Measurements from ENCODE around the gene ZNF627.
"Not testable (repeated sequence)": the region's sequence is repeated elsewhere in the genome, so short reads cannot be mapped to it uniquely, and the experiment has no call there.

The ZNF627 gene

DNA sequence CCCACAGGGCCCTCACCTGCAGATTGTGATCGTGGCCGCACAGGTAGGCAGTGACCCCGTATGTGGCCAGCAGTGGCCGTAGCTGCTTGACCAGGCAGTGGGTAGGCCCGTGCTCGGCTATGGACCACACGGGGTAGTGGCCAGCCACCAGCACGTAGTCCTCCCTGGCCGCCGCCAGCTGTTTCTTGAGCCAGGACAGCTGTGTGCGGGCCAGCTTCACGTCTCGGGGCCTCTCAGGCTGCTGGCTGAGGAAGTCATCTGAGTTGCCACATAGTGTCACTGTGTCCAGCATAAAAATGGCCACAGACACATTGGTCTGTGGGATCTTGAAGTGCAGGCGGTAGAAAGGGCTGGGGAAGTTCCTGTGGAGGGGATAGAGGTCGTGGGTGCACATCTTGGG lies 21.1 kb upstream of the ZNF627 start:
- DNase-seq, result no peak

DNA sequence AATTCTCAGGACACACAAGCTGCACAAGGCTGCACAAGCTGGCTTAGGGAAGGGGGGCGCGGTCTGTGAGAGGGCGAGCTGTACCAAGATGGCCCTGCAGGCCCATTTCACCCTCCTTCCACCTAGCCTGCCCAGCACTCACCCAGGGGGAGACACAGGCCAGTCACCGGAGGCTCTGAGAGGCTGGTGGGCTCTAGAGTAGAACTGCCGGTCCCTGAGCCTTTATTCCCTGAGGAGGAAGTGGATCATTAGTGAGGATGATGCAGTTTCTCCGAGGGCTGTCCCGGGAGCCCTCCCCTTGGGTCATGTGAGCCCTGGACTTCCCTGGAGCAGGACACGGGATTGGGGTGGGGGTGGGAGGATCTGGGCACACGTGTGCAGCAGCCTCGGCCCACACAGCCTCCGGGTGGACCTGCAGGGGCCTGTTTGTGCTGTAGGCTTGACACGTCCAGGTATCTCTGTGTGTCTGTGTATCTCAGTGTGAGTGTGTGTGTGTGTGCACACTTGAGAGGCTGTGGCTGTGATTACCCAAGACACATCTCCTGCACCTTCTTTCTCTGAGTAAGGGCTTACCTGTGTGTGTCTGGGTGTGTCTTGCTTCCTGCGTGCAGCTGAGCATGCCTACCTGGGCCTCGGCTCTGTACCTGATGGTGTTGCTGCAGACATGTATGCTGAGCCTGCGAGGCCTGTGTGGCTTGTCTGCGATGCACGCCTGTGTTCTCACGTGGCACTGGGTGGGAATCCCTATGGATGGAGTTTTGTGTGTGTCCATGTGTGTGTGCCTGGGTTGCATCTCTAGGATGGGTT lies 19.6 kb upstream of the ZNF627 start, which contains the start of gene ACP5:
TSS of gene ACP5 (minus strand) at position 195 of the 807 bp plus-strand sequence. CDS start 328 bp downstream, outside the sequence.
- no peak for DNase-seq

DNA sequence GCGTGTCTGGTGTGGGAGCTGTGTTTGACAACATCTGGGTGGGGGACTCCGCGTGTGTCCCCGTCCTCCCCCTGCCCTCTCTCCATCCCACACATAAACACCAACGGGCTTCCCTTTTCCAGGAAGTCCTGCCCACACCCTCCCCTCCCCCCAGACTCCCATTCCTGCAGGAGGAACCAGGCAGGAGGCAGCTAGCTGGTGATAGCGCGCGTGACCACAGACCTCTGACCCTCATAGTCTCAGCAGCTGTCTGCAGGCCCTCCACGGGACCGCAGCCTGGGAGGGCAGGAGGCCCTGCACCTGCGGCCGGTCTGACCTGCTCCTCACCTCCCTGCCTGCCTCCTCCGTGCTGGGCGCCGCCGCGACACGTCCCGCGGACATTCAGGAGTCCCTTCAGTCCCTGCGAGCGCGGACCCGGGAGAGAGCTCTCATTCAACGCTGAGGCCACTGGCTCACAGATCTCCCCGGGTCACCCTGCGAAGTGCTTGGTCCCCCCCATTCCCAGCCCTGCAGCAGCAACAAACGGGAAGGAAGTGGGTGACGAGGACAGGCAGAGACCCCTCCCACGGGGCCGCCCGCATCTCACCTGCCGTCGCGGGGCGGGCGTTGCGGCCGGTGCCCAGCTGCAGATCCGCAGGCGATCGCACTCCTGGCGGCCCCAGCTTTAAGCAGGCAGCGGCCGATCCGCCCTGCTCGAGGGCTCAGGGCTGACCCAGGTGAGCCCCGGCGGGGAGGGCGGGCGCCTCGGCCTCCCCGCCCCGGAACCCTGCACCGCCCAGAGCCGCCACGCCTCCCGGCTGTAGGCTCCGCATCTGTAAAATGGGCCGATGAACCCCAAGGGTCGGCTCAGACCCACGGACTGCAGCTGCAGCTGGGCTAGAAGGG lies 18.8 kb upstream of the ZNF627 start:
- DNase-seq, result peak; percentile 8

DNA sequence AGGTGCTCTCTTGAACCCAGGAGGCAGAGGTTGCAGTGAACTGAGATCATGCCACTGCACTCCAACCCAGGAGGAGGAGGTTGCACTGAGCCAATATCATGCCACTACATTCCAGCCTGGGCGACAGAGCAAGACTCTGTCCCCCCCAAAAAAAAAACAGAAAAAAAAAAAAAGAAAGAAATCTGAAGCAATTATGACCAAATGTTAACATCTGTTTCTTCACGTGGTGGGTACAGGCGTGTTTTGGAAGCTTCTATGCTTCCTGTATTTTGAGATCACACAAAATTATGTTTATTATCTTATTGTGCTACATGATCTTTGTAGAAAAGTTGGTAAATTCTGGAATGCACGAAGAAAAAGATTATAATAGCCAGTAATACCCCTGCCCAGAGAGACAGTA lies 17.2 kb upstream of the ZNF627 start:
- no peak for DNase-seq

DNA sequence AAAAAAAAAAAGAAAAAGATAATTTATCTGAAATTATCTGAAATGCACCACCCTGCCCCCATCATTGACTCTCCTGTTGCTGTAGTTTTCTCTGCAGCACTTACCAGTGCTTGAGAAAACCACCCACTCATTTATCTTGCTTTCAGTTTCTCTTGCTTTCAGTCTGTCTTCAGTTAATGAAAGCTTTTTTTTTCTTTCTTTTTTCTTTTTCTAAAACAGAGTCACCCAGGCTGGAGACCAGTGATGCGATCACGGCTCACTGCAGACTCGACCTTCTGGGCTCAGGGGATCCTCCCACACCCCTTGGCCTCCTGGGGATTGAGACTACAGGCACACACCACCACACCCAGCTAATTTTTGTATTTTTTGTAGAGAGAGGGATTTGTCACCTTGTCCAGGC lies 15.5 kb upstream of the ZNF627 start:
- DNase-seq, result no peak

DNA sequence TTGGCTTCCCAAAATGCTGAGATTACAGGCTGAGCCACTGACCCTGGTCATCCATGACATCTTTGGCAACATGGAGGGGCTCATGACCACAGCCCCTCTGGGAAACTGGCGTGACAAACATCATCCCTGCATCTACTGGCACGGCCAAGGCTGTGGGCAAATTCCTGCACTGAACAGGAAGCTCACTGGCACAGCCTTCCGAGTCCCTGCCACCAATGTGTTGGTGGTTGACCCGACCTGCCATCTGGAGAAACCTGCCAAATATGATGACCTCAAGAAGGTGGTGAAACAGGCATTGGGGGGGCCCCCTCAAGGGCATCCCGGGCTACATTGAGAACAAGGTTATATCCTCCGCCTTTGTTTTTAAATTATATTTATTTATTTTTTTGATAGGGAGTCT lies 11.0 kb upstream of the ZNF627 start:
- DNase-seq, result no peak

DNA sequence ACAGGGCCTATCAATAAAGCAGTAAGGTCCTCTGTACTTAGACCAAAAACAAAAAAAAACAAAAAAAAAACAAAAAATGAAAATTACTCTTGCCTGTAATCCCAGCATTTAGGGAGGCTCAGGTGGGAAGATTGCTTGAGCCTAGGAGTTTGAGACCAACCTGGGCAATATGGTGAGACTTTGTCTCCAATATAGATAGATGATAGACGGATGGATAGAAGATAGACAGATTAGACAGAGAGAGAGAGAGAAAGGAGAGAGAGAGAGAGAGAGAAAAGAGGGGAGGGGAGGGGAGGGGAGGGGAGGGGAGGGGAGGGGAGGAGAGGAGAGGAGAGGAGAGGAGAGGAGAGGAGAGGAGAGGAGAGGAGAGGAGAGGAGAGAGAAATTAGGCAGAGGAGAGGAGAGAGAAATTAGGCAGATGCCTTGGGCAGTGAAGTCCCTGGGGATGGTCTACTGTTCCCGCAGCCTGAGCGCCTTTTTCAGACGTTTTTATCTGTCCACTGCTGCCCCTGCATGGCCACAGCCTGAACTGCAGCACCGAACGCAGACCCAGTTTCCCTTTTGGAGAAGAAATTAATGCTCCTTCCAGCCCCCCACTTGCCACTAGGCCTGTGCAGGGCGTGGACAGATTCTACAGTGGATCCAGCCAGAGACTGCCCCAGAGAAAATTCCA lies 9.8 kb upstream of the ZNF627 start:
- DNase-seq, result peak; percentile 67

DNA sequence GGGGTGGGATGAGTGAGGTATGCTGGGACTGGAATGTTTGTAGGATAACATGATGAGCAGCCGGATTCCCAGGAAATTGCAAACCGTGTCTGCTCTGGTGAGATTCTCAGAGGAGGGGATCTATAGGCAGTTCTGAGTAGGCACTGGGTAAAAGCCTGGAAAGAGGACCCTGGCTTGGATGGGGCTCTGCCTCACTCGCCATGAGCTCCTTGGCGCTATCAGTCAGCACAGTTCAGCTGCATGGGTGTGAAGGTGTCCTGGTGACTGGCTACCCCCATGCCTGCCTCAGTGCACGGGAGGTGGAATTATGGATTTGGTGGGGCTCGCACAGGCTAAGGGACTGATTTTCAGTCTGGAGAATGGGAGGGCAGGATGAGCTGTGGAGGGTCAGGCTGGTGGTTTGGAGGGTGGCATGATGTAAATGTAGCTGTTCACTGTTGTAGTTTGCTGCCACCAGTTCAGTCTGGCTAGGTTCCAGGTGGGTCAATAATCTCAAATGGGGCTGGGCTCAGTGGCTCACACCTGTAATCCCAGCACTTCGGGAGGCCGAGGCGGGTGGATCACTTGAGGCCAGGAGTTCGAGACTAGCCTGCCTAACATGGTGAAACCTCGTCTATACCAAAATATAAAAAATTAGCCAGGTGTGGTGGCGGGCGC lies 9.2 kb upstream of the ZNF627 start:
- DNase-seq, result no peak

DNA sequence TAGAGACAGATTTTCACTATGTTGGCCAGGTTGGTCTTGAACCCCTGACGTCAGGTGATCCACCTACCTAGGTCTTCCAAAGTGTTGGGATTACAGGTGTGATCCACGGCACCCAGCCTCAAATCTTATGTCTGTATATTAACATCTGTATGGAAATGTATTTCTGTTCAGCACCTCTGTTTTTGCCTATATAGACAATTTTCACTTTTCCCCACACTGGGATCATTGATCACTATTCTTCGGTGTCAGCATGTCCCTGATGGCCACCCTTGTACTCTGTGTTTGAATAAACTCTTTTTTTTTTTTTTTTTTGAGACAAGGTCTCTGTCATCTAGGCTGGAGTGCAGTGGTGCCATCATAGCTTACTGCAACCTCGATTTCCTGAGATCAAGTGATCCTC lies 3.2 kb upstream of the ZNF627 start:
- DNase-seq, result no peak

DNA sequence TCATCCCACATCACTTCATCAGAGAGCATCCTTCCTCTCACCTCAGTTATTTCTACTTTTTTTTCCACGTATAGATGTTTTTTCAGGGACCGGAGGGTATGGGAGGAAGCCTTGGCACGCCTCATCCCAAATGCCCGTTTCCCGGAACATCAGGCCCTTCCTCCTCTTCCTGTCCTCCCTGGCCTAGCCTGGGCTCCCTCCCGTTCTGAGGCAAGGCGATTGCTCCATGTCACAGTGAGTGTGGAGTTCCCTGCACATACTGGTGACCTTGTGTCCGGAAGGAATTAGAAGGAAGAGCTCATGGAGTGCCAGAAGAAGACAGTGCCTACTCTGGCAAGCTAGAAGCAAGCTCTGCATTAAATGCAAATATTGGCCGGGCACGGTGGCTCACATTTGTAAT lies 1.1 kb upstream of the ZNF627 start:
- no peak for DNase-seq

DNA sequence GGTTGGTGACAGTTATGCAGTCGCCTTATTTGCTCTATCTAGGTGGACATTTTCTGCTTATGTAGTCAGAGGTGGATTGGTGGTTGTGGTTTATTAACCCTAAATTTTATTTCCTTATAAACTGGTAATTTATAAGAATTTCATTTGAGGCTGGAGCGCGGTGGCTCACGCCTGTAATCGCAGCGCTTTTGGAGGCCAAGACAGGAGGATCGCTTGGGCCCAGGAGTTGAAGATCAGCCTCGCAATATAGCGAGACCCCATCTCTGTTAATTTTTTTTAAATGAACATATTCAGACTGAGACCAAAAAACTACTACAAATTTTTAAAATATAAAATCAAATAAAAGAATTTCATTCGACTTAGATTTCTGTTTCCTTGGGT lies 810 bp downstream of the ZNF627 start:
- no peak for DNase-seq

DNA sequence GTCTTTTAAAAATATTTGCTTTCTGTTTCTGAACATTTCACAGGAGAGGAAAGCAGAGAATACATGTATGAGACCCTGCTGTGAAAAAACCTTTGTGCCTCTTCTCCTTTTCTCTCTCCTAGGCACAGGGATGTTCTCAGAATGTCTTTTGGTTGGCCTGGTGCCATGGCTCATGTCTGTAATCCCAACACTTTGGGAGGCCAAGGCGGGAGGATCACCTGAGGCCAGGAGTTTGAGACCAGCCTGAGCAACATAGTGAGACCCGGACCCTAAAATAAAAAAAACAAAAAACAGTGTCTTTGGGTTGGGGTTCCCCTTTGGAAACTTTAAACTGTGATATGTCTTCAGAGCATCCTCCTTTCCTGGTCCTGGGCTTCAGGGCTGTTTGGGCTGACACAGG lies 1.5 kb downstream of the ZNF627 start:
- DNase-seq, result no peak

DNA sequence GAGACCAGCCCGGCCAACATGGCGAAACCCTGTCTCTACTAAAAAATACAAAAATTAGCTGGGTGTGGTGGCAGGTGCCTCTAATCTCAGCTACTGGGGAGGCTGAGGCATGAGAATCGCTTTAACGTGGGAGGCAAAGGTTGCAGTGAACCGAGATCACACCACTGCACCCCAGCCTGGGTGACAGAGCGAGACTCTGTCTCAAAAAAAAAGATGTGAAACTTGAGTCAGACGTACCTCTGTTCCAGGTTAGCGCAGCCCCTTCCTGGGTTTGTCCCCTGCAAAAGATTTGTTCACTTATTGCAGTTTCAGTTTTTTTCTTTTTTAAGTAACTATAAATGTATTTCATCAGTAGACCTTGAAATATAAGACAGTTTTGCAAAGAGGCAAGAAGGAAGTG lies 2.4 kb downstream of the ZNF627 start:
- not testable (repeated sequence) for DNase-seq

DNA sequence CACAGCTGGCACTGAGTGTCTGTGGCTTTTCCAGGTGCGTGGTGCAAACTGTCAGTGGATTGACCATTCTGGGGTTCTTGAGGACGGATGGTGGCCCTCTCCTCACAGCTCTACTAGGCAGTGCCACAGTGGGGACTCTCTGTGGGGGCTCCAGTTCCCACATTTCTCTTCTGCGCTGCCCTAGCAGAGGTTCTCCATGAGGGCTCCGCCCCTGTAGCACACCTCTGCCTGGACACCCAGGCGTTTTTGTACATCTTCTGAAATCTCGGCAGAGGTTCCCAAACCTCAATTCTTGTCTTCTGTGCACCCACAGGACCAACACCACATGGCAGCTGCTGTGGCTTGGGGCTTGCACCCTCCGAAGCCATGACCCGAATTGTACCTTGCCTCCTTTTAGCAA lies 9.2 kb downstream of the ZNF627 start:
- no peak for DNase-seq

DNA sequence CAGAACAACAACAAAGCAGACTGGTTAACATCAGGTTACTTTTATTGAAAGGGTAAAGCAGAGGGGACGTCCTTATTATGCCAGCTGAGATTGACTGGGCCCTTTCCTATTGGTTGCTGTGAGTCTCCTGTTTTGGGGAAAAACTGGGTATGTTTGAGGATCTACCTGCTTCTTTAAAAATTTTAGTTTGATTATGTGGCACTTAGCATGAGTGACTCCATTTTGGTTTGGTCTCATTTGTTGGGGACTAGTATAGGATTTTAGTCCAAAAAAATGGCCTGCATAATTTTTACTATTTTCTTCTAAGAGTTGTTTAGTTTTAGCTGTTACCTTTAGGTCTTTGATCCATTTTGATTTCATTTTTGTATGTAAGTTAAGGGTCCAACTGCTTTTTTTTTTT lies 14.4 kb downstream of the ZNF627 start:
- DNase-seq, result no peak

DNA sequence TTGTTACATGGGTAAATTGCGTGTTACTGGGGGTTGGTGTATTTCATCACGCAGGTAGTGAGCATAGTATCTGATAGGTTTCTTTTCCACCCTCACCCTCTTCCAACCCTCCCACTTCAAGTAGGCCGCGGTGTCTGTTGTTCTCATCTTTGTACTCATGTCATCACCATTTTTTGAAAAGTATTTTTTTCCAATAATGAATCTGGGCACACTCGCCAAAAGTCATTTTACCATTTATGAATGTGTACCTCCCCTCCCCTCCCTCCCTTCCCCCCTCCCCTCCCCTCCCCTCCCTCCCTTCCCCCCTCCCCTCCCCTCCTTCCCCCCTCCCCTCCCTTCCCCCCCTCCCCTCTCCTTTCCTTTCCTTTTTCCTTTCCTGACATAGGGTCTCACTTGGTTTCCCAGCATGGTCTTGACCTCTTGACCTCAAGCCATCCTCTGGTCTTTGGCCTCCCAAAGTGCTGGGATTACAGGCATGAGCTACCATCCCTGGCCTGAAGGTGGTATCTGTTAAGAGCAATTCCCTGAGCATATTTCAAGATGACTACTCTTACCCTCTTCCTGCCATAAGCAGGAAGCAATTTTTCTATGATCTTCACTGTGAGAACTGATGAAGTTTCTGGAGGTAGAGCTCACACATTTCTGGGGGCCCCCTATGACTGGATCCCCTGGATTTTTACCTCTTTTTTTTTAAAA lies 15.7 kb downstream of the ZNF627 start:
- DNase-seq, result no peak

DNA sequence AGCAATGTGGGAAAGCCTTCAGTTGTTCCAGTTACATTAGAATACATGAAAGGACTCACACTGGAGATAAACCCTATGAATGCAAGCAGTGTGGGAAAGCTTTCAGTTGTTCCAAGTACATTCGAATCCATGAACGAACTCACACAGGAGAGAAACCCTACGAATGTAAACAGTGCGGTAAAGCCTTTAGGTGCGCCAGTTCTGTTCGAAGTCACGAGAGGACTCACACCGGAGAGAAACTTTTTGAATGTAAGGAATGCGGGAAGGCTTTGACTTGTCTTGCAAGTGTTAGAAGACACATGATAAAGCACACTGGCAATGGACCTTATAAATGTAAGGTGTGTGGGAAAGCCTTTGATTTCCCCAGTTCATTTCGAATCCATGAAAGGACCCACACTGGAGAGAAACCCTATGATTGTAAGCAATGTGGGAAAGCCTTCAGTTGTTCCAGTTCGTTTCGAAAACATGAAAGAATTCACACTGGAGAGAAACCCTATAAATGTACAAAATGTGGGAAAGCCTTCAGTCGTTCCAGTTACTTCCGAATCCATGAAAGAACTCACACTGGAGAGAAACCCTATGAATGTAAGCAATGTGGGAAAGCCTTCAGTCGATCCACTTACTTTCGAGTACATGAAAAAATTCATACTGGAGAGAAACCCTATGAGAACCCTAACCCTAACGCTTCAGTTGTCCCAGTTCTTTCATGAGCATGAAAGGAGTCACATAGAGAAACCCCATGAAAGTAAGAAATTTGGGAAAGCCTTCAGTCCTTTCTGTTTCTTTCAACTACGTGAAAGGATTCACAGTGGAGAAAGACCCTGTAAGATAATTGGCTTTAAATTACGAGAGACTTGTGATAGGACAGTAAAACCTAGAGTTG lies 20.1 kb downstream of the ZNF627 start:
- no peak for DNase-seq

DNA sequence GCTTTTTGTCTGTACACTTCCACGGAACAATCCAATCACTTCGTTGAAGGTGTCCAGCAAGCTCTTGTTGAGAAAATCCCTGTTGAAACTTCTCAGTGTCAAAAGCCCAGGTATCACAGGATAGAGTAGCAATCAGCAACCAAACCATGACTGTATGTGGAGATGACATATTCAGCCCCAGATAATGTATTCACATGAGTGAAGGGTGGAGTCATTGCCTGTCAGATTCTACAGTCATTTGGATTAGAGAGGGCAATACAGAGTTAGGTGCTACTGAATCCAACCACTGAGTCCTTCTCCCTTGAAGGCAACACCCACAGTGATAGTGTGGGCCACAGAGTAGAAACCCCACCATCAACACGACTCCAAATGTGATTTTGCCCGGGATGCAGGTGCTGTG lies 23.3 kb downstream of the ZNF627 start:
- no peak for DNase-seq

DNA sequence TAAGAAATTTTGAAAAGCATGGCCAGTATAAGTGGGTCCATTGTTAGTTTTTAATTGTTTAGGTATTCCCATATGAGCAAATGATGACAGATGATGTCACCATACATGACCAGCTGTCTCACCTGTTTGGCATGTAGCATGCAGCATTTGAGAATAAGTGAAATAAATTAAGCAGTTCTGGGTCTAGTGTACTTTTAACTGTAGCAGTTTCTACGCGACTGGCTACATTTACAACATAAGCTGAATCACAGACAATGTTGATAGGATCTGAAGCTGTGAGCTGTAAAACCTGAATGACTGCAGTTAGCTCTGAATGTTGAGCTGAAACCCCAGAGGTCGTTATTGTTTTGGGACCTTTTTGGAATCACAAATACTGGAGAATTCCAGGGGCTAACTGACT lies 25.1 kb downstream of the ZNF627 start:
- DNase-seq, result not testable (repeated sequence)

DNA sequence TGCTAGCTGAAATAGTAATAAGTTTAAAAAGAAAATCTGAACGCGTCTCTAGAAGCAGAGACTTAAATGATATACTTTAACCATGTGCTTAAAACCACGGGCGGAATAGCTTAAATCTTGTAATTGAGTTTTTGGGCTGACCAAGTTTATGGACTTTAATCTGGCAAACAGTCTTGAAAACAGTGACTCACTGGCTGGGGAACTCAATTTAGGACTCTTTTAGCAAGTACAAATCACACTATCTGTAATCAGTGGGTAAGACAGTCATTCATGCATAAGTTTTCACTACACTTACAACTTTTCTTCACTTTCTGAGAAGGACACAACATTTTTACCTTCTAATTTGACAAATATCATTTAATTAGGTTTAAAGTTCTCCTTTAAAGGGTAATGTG lies 26.8 kb downstream of the ZNF627 start:
- no peak for DNase-seq

DNA sequence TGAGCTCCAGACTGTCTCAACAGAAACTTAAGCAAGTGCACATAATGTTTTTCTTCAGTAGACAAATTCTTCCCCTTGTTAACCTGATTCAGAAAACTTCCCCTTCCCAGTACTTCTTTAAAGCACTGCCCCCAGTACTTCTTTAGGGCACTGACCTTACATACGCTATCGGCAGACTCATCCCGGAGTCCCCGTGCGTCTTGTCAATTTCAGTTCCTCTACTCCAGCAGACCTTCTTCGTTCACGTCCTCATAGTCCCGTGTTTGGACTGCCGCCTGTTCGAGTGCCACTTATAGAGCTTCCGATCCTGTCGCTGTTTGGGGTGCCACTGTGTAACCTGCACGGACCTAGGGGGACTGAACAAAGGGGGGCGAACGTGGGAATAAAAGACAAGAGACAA lies 29.0 kb downstream of the ZNF627 start:
- no peak for DNase-seq

All from effector CD8-positive, alpha-beta T cell (primary cell).